ENCODE data around the gene SLC22A7. TPM values are rescaled to one million over a fixed set of nuclear protein-coding genes. Genes with fewer than 3 reads are reported as not detected.

Gene SLC22A7
- total and polyA plus RNA-seq, 4 donors = not detected

- H3K4me3 ChIP-seq = no peak overlapping the region
- H3K27ac ChIP-seq (ENCODE audit: low read depth in 1 of 2, low read length in 1 of 2) = no peak overlapping the region
- H3K36me3 ChIP-seq (ENCODE audit: control insufficient read depth in 4 of 4, insufficient read depth in 4 of 4, low read length in 4 of 4) = no peaks in the 10 kb centered on the region
- peaks cover 0 to 3% (median 2%) of the 10 kb centered on the region in 3 donors for H3K27me3 ChIP-seq (ENCODE audit: control insufficient read depth in 3 of 3, insufficient read depth in 3 of 3, low read length in 2 of 3)
- TF ChIP-seq, protein P1, sequence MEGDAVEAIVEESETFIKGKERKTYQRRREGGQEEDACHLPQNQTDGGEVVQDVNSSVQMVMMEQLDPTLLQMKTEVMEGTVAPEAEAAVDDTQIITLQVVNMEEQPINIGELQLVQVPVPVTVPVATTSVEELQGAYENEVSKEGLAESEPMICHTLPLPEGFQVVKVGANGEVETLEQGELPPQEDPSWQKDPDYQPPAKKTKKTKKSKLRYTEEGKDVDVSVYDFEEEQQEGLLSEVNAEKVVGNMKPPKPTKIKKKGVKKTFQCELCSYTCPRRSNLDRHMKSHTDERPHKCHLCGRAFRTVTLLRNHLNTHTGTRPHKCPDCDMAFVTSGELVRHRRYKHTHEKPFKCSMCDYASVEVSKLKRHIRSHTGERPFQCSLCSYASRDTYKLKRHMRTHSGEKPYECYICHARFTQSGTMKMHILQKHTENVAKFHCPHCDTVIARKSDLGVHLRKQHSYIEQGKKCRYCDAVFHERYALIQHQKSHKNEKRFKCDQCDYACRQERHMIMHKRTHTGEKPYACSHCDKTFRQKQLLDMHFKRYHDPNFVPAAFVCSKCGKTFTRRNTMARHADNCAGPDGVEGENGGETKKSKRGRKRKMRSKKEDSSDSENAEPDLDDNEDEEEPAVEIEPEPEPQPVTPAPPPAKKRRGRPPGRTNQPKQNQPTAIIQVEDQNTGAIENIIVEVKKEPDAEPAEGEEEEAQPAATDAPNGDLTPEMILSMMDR (IDR thresholded peaks at IDR 0.05; ENCODE audit: control extremely low read depth, extremely low read depth) = no peak
- H3K4me1 ChIP-seq (ENCODE audit: control insufficient read depth in 5 of 5, insufficient read depth in 5 of 5, low read length in 5 of 5) = peaks cover 0 to 7% (median 0%) of the 10 kb centered on the region in 5 donors
- no peak overlapping the region for H3K9ac ChIP-seq (ENCODE audit: insufficient read depth in 1 of 2, low read length in 2 of 2)
- DNase-seq = no peak
- ATAC-seq (ENCODE audit: insufficient read depth, low FRiP score) = no peak
- 81 to 90% methylated on average over 8 of the region's 8 CpGs for WGBS, 2 donors
- H3K9me3 ChIP-seq (ENCODE audit: control insufficient read depth in 4 of 4, insufficient read depth in 3 of 4, low read length in 3 of 4) = no peaks in the 10 kb centered on the region
These were observed 5.8 kb downstream of the SLC22A7 start for GRCh38 chr6:43303751-43304331.

GRCh38 chr6:43304361-43304760, 6.3 kb downstream of the SLC22A7 start:
- TF ChIP-seq, protein P1 (IDR thresholded peaks at IDR 0.05; ENCODE audit: control extremely low read depth, extremely low read depth) = no peak
- peaks cover 0 to 6% (median 3%) of the 10 kb centered on the region in 3 donors for H3K27me3 ChIP-seq (ENCODE audit: control insufficient read depth in 3 of 3, insufficient read depth in 3 of 3, low read length in 2 of 3)
- H3K9ac ChIP-seq (ENCODE audit: insufficient read depth in 1 of 2, low read length in 2 of 2) = no peak overlapping the region
- 73 to 85% methylated on average over 3 of the region's 3 CpGs for WGBS, 2 donors
- DNase-seq = no peak
- no peak overlapping the region for H3K27ac ChIP-seq (ENCODE audit: low read depth in 1 of 2, low read length in 1 of 2)
- ATAC-seq (ENCODE audit: insufficient read depth, low FRiP score) = no peak
- no peaks in the 10 kb centered on the region for H3K36me3 ChIP-seq (ENCODE audit: control insufficient read depth in 4 of 4, insufficient read depth in 4 of 4, low read length in 4 of 4)
- H3K4me3 ChIP-seq = no peak overlapping the region
- H3K4me1 ChIP-seq (ENCODE audit: control insufficient read depth in 5 of 5, insufficient read depth in 5 of 5, low read length in 5 of 5) = peaks cover 0 to 9% (median 0%) of the 10 kb centered on the region in 5 donors
- no peaks in the 10 kb centered on the region for H3K9me3 ChIP-seq (ENCODE audit: control insufficient read depth in 4 of 4, insufficient read depth in 3 of 4, low read length in 3 of 4)

GRCh38 chr6:43304882-43305281, 6.8 kb downstream of the SLC22A7 start:
- DNase-seq = no peak
- H3K9ac ChIP-seq (ENCODE audit: insufficient read depth in 1 of 2, low read length in 2 of 2) = no peak overlapping the region
- H3K4me3 ChIP-seq = no peak overlapping the region
- 84% methylated on average over 2 of the region's 2 CpGs for WGBS, 2 donors
- peaks cover 0 to 6% (median 3%) of the 10 kb centered on the region in 3 donors for H3K27me3 ChIP-seq (ENCODE audit: control insufficient read depth in 3 of 3, insufficient read depth in 3 of 3, low read length in 2 of 3)
- no peaks in the 10 kb centered on the region for H3K36me3 ChIP-seq (ENCODE audit: control insufficient read depth in 4 of 4, insufficient read depth in 4 of 4, low read length in 4 of 4)
- peaks cover 0 to 9% (median 0%) of the 10 kb centered on the region in 5 donors for H3K4me1 ChIP-seq (ENCODE audit: control insufficient read depth in 5 of 5, insufficient read depth in 5 of 5, low read length in 5 of 5)
- H3K27ac ChIP-seq (ENCODE audit: low read depth in 1 of 2, low read length in 1 of 2) = no peak overlapping the region
- no peaks in the 10 kb centered on the region for H3K9me3 ChIP-seq (ENCODE audit: control insufficient read depth in 4 of 4, insufficient read depth in 3 of 4, low read length in 3 of 4)
- no peak for ATAC-seq (ENCODE audit: insufficient read depth, low FRiP score)
- TF ChIP-seq, protein P1 (IDR thresholded peaks at IDR 0.05; ENCODE audit: control extremely low read depth, extremely low read depth) = no peak

DNA sequence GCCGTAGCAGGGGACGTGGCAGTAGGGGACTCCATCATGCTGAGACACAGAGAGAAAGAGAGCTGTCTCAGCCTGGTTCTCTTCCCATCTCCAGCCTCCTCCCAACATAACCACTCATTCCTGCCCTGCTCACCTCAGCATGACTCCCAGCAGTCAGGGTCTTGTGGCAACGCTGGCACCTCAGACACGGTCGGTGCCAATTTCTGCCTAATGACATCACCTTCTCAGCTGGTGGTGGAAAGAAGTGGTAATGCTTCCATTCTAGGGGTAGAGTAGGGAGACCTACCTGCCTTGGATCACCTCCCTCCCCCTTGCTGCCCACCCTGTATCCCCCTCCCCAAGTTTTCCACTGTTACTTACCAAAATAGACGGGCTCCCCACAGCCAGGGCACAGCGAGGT, 8.0 kb downstream of the SLC22A7 start:
- TF ChIP-seq, protein P1 (IDR thresholded peaks at IDR 0.05; ENCODE audit: control extremely low read depth, extremely low read depth) = no peak
- Histone ChIP-seq H3K27me3 (ENCODE audit: control insufficient read depth in 3 of 3, insufficient read depth in 3 of 3, low read length in 2 of 3) (peaks cover 0 to 6% (median 1%) of the 10 kb centered on the region in 3 donors), H3K4me3 (no peak overlapping the region), H3K36me3 (ENCODE audit: control insufficient read depth in 4 of 4, insufficient read depth in 4 of 4, low read length in 4 of 4) (no peaks in the 10 kb centered on the region), H3K4me1 (ENCODE audit: control insufficient read depth in 5 of 5, insufficient read depth in 5 of 5, low read length in 5 of 5) (peaks cover 0 to 9% (median 0%) of the 10 kb centered on the region in 5 donors), H3K27ac (ENCODE audit: low read depth in 1 of 2, low read length in 1 of 2) (no peak overlapping the region), H3K9me3 (ENCODE audit: control insufficient read depth in 4 of 4, insufficient read depth in 3 of 4, low read length in 3 of 4) (no peaks in the 10 kb centered on the region), H3K9ac (ENCODE audit: insufficient read depth in 1 of 2, low read length in 2 of 2) (no peak overlapping the region)
- 90 to 92% methylated on average over 7 of the region's 7 CpGs for WGBS, 2 donors
- no peak for ATAC-seq (ENCODE audit: insufficient read depth, low FRiP score)
- DNase-seq = no peak

All from lung (tissue), 12 donors.